GM23248 (cell line): Measurements from ENCODE around the gene NCK2. TPM values are rescaled to one million over a fixed set of nuclear protein-coding genes. Genes with fewer than 3 reads are reported as not detected.

Experiments used
- DNase-seq: peaks from one replicate; pipeline ENCODE4 v3.0.0-alpha.2; 2015
- H2AFZ ChIP-seq: fragments of 200-600 bp; sonication (generic); 2 replicates; pipeline ENCODE4 v1.6.1; 2016; ENCODE audit warnings: antibody characterized with exemption
- H3F3A ChIP-seq: fragments of 200-600 bp; sonication (generic); 2 replicates; pipeline ENCODE4 v1.6.1; 2016; ENCODE audit warnings: mild to moderate bottlenecking, antibody characterized with exemption, mixed run types; ENCODE audit not compliant: insufficient read depth
- H3K27ac ChIP-seq: fragments of 200-600 bp; sonication (generic); 2 replicates; pipeline ENCODE4 v1.5.1; 2016; ENCODE audit warnings: mild to moderate bottlenecking
- H3K27me3 ChIP-seq: fragments of 200-600 bp; sonication (generic); replicated peaks from 2 replicates; pipeline ENCODE4 v1.6.1; 2016; ENCODE audit warnings: mild to moderate bottlenecking; ENCODE audit not compliant: insufficient read depth
- H3K36me3 ChIP-seq: fragments of 200-600 bp; sonication (generic); 2 replicates; pipeline ENCODE4 v1.6.1; 2016; ENCODE audit warnings: low read depth, mild to moderate bottlenecking
- H3K4me1 ChIP-seq: fragments of 200-600 bp; sonication (generic); 2 replicates; pipeline ENCODE4 v1.6.1; 2016; ENCODE audit warnings: mild to moderate bottlenecking; ENCODE audit not compliant: insufficient read depth
- H3K4me2 ChIP-seq: fragments of 200-600 bp; sonication (generic); one replicate; pipeline ENCODE4 v1.6.1; 2016; ENCODE audit warnings: mild to moderate bottlenecking; ENCODE audit not compliant: unreplicated experiment
- H3K4me3 ChIP-seq: fragments of 200-600 bp; sonication (generic); 2 replicates; pipeline ENCODE4 v1.5.1; 2016; ENCODE audit warnings: mild to moderate bottlenecking
- H3K79me2 ChIP-seq: fragments of 200-600 bp; sonication (generic); 2 replicates; pipeline ENCODE4 v1.6.1; 2016; ENCODE audit warnings: mild to moderate bottlenecking; ENCODE audit not compliant: insufficient read depth
- H3K9ac ChIP-seq: fragments of 200-600 bp; sonication (generic); 2 replicates; pipeline ENCODE4 v1.6.1; 2016; ENCODE audit warnings: mild to moderate bottlenecking
- H3K9me2 ChIP-seq: fragments of 200-600 bp; sonication (generic); 2 replicates; pipeline ENCODE4 v1.6.1; 2016; ENCODE audit warnings: mixed run types, mild to moderate bottlenecking, moderate library complexity; ENCODE audit not compliant: insufficient read depth
- H3K9me3 ChIP-seq: fragments of 200-600 bp; sonication (generic); one replicate; pipeline ENCODE4 v1.6.1; 2017; ENCODE audit warnings: low read depth
- H4K20me1 ChIP-seq: fragments of 200-600 bp; sonication (generic); 2 replicates; pipeline ENCODE4 v1.6.0; 2016; ENCODE audit not compliant: insufficient read depth
- EZH2 ChIP-seq: fragments of 200-600 bp; sonication (generic); IDR thresholded peaks from 2 replicates; pipeline ENCODE4 v1.6.1; 2018; ENCODE audit warnings: antibody characterized with exemption, mild to moderate bottlenecking; ENCODE audit not compliant: insufficient read depth, poor library complexity, severe bottlenecking
- EZH2phosphoT487 ChIP-seq: fragments of 200-600 bp; sonication (generic); IDR thresholded peaks from 2 replicates; pipeline ENCODE4 v1.6.1; 2018; ENCODE audit warnings: antibody characterized with exemption, moderate library complexity, mild to moderate bottlenecking, low read depth; ENCODE audit not compliant: insufficient read depth
- WGBS, 2 experiments: methylation state at CpG; one replicate each; pipeline ENCODE4 v1.1.6; 2015 to 2017; ENCODE audit warnings: low lambda C conversion rate in 2 of 2, low coverage in 1 of 2; ENCODE audit errors: missing lambda C conversion rate in 2 of 2; 5-methylcytosine and 5-hydroxymethylcytosine counted together
- in situ Hi-C: fragments of 300-500 bp; cut with MboI; formaldehyde crosslinking; loops from 2 replicates; pipeline ENCODE4 v1.15.0; 2020
- polyA plus RNA-seq: library from polyadenylated mRNA; unstranded; fragments of >200 nt; fragmentation: Nextera tagmentation; extraction: Ambion mirVana; gene quantifications from 2 replicates; pipeline ENCODE4 v1.2.1, GENCODE V29; 2016
- total RNA-seq: library from RNA; depleted of rRNA; stranded (reverse); fragments of >200 nt; shearing (Covaris generic); gene quantifications from 2 replicates; pipeline ENCODE4 v1.2.3, GENCODE V29; 2014

The NCK2 gene
- total and polyA plus RNA-seq, 2 experiments from 2014 or later = 5.1 to 25.2 TPM

- Histone ChIP-seq H3K79me2 (peaks cover 10% of the 10 kb centered on the region; the same call in 1 of the 2 replicates), H3K27ac (no peak overlapping the region), H3K9me3 (no peaks in the 10 kb centered on the region), H2AFZ (no peak overlapping the region), H3K36me3 (no peaks in the 10 kb centered on the region; the same call in 1 of the 2 replicates), H3K4me2 (no peak overlapping the region), H4K20me1 (no peaks in the 10 kb centered on the region), H3K4me1 (no peaks in the 10 kb centered on the region), H3K9ac (no peak overlapping the region), H3K27me3 (no peaks in the 10 kb centered on the region), H3K9me2 (no peaks in the 10 kb centered on the region), H3K4me3 (no peak overlapping the region), H3F3A (no peaks in the 10 kb centered on the region)
- no peak for DNase-seq
- 92 to 94% methylated on average over 16 of the region's 16 CpGs for WGBS, 2 experiments
- in situ Hi-C loops = no loop called here
- TF ChIP-seq EZH2phosphoT487 = no peak
- TF ChIP-seq EZH2 = no peak
These were observed 110.3 kb downstream of the NCK2 start for GRCh38 chr2:105854972-105855371.

- in situ Hi-C loops = no loop called here
- Histone ChIP-seq H3K4me1 (no peaks in the 10 kb centered on the region), H3K9me2 (no peaks in the 10 kb centered on the region), H3K9ac (no peak overlapping the region), H2AFZ (no peak overlapping the region), H3K79me2 (no peaks in the 10 kb centered on the region; the same call in 1 of the 2 replicates), H3K9me3 (no peaks in the 10 kb centered on the region), H3K27ac (no peak overlapping the region), H3K4me3 (no peak overlapping the region), H3K36me3 (no peaks in the 10 kb centered on the region; the same call in 1 of the 2 replicates), H3K4me2 (no peak overlapping the region), H4K20me1 (no peaks in the 10 kb centered on the region), H3F3A (no peaks in the 10 kb centered on the region), H3K27me3 (no peaks in the 10 kb centered on the region)
- TF ChIP-seq EZH2 = no peak
- no peak for TF ChIP-seq EZH2phosphoT487
- 97% methylated on average over 3 of the region's 3 CpGs for WGBS, 2 experiments
- no peak for DNase-seq
These were observed 111.9 kb downstream of the NCK2 start for GRCh38 chr2:105856581-105856980.

DNA sequence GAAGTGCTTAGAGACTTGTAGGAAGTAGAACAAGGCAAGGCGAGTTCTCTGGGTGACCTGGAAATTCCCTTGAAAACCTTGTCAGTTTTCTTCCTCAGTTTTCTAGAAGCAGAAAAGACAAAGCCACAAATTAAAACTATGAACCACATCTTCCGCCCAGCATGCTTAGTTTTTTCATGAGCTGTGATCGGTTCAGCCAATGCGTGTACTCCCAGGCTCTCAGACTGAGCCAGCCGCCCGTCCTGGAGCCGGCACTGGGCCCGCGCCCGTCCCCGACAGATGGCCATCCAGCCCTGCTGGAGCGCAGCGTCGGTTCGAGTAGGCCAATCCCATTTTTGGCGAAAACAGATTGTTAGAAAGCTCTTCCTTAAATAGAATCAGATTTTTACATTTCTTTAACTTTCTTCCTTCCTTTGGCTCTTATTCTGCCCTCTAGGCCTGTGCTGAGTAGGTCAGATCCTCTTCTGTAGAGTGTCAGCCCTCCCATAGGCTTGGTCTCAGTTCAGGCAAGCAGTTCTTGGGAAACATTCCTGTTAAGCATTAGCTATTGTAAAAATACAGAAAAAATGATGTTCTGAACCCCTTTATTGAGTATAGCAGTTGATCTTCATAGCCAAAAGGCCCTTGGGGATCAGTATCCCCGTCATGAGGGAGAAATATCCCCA lies 112.5 kb downstream of the NCK2 start:
- in situ Hi-C loops = no loop called here
- no peak overlapping the region for H3K4me3 ChIP-seq
- 96 to 97% methylated on average over 17 of the region's 17 CpGs for WGBS, 2 experiments

DNA sequence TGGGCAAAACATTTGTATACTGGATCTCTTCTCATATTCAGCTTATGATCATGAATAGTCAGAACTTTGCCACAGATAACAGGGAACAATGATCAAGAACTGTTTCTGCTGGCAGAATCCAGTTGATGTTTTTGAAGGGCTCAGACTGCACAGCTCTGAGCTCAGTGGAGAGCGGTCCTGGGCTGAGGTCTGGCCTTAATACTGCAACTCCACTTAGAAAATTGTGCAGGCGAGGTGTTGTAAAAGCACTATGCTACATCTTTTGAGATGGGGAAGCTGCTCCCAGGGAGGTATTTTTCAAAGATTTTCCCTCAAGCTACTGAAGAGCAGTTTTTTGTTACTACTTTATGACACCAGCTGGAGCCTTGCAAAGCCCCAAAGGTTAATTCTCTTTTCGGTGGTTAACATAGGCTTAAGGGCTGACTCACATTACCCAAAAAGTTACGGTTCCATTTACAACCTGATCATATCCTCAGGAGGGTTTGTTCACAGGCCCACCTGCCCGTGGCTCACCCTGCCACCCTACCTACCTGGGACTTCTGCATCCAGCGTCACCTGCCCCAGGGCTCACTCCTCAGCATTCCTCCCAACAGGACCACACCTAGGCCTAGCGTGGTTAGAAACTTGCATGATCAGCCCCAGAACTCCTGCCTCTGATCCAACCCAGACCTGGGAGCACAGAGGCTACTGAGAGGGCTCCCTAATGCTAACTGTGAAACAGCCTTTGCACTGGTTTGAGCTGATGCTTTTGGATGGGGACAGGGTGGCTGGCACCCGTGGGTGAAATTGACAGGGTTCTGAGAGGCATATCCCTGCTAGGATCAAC lies 114.4 kb downstream of the NCK2 start:
- DNase-seq = no peak
- in situ Hi-C loops = no loop called here
- H3K4me2 ChIP-seq = no peak overlapping the region
- no peaks in the 10 kb centered on the region for H3F3A ChIP-seq
- no peak overlapping the region for H3K9ac ChIP-seq
- H3K4me3 ChIP-seq = no peak overlapping the region
- WGBS, 2 experiments = 74 to 76% methylated on average over 8 of the region's 8 CpGs
- no peaks in the 10 kb centered on the region for H3K9me3 ChIP-seq
- no peaks in the 10 kb centered on the region; the same call in 1 of the 2 replicates for H3K36me3 ChIP-seq
- no peak overlapping the region for H3K27ac ChIP-seq
- H3K9me2 ChIP-seq = no peaks in the 10 kb centered on the region
- H2AFZ ChIP-seq = no peak overlapping the region
- no peaks in the 10 kb centered on the region for H3K27me3 ChIP-seq
- H4K20me1 ChIP-seq = no peaks in the 10 kb centered on the region
- H3K4me1 ChIP-seq = no peaks in the 10 kb centered on the region
- H3K79me2 ChIP-seq = 0 out of 2 replicates have a peak, but pooled peaks cover 9% of the 10 kb centered on the region
- TF ChIP-seq EZH2 (no peak), EZH2phosphoT487 (no peak)

More for the DNA sequence above, 112.5 kb downstream of the NCK2 start:
- H2AFZ ChIP-seq = no peak overlapping the region
- no peaks in the 10 kb centered on the region for H3K4me1 ChIP-seq
- 0 out of 2 replicates have a peak, but pooled peaks cover 3% of the 10 kb centered on the region for H3K79me2 ChIP-seq
- no peaks in the 10 kb centered on the region for H3K9me2 ChIP-seq
- no peak for TF ChIP-seq EZH2phosphoT487
- no peak for TF ChIP-seq EZH2
- H3K9ac ChIP-seq = no peak overlapping the region
- DNase-seq = no peak
- no peaks in the 10 kb centered on the region for H4K20me1 ChIP-seq
- H3K9me3 ChIP-seq = no peaks in the 10 kb centered on the region
- H3K36me3 ChIP-seq = no peaks in the 10 kb centered on the region; the same call in 1 of the 2 replicates
- H3K4me2 ChIP-seq = no peak overlapping the region
- no peaks in the 10 kb centered on the region for H3F3A ChIP-seq
- no peaks in the 10 kb centered on the region for H3K27me3 ChIP-seq
- H3K27ac ChIP-seq = no peak overlapping the region
